H1 (cell line): ENCODE results near the gene RBM47. TPM values are rescaled to one million over a fixed set of nuclear protein-coding genes. Genes with fewer than 3 reads are reported as not detected.

Source experiments
- CTCF ChIA-PET: fragments of 300-600 bp; sonication (Branson Sonifier 250); formaldehyde crosslinking; loops from one replicate; lab custom pipeline; 2021; ENCODE audit not compliant: partially characterized antibody; lab: Charles Lee
- POLR2A ChIA-PET: fragments of 300-600 bp; sonication (Branson Sonifier 250); formaldehyde crosslinking; loops from one replicate; lab custom pipeline; 2021; ENCODE audit warnings: inconsistent platforms; ENCODE audit not compliant: partially characterized antibody; lab: Charles Lee
- DNase-seq, 2 experiments: peaks; one replicate each; pipeline versions ENCODE4 v3.0.0 to v3.0.0-alpha.2; 2010 to 2022; ENCODE audit warnings: low spot score in 2 of 2, low read depth in 1 of 2, mixed read lengths in 1 of 2
- FAIRE-seq: peaks from 2 replicates; lab custom pipeline; 2011; peaks lifted over from hg19 to GRCh38; lab: Jason Lieb, UNC
- H2AFZ ChIP-seq: 2 replicates; pipeline ENCODE4 v1.8.1; 2012; ENCODE audit warnings: low read length, inconsistent platforms
- H2AK5ac ChIP-seq: 2 replicates; pipeline ENCODE4 v1.6.1; 2013; ENCODE audit warnings: low read depth, low read length
- H2BK120ac ChIP-seq: replicated peaks from 2 replicates; pipeline ENCODE3; 2013; ENCODE audit warnings: low read depth, low read length, inconsistent platforms
- H2BK12ac ChIP-seq: 2 replicates; pipeline ENCODE4 v1.6.1; 2013; ENCODE audit warnings: low read depth, low read length
- H2BK15ac ChIP-seq: 2 replicates; pipeline ENCODE4 v1.6.1; 2013; ENCODE audit warnings: low read length
- H2BK20ac ChIP-seq: 2 replicates; pipeline ENCODE4 v1.6.1; 2013; ENCODE audit warnings: low read length
- H2BK5ac ChIP-seq: 2 replicates; pipeline ENCODE4 v1.6.1; 2013; ENCODE audit warnings: low read depth, low read length
- H3K14ac ChIP-seq: 2 replicates; pipeline ENCODE4 v1.6.1; 2013; ENCODE audit warnings: inconsistent platforms; ENCODE audit not compliant: insufficient read length
- H3K18ac ChIP-seq: 2 replicates; pipeline ENCODE4 v1.6.1; 2013; ENCODE audit warnings: low read length; ENCODE audit errors: extremely low read depth
- H3K23ac ChIP-seq: 2 replicates; pipeline ENCODE4 v1.6.1; 2013; ENCODE audit warnings: inconsistent platforms; ENCODE audit not compliant: insufficient read length
- H3K23me2 ChIP-seq: 2 replicates; pipeline ENCODE4 v1.6.1; 2013; ENCODE audit warnings: low read depth, low read length
- H3K27ac ChIP-seq: 2 replicates; pipeline ENCODE4 v1.6.1; 2011; ENCODE audit warnings: low read depth, low read length, inconsistent platforms
- H3K27me3 ChIP-seq, 4 experiments: replicated peaks in 1 of 4; 1 replicate in 1 of 4; 2 replicates in 3 of 4; pipeline versions ENCODE4 v1.6.1 to v1.8.1; 2011 to 2013; ENCODE audit warnings: low read length in 3 of 4, mild to moderate bottlenecking in 3 of 4, inconsistent platforms in 2 of 4, mixed read lengths in 2 of 4, moderate library complexity in 1 of 4; ENCODE audit not compliant: control insufficient read depth in 3 of 4, insufficient read depth in 3 of 4; ENCODE audit errors: extremely low read depth in 1 of 4
- H3K36me3 ChIP-seq, 4 experiments: 2 replicates each; pipeline versions ENCODE4 v1.6.1 to v1.8.1; 2011 to 2013; ENCODE audit warnings: mild to moderate bottlenecking in 4 of 4, low read length in 3 of 4, moderate library complexity in 2 of 4, control low read depth in 1 of 4, inconsistent platforms in 1 of 4; ENCODE audit not compliant: insufficient read depth in 4 of 4, control insufficient read depth in 2 of 4
- H3K4ac ChIP-seq: replicated peaks from 2 replicates; pipeline ENCODE3; 2013; ENCODE audit warnings: low read length, low read depth, mixed read lengths, inconsistent platforms; ENCODE audit not compliant: insufficient read length
- H3K4me1 ChIP-seq, 4 experiments: replicated peaks in 1 of 4; 1 replicate in 1 of 4; 2 replicates in 3 of 4; pipeline versions ENCODE4 v1.6.1 to v1.8.1; 2011 to 2013; ENCODE audit warnings: low read length in 3 of 4, inconsistent platforms in 2 of 4, mixed read lengths in 1 of 4; ENCODE audit not compliant: insufficient read depth in 4 of 4, control insufficient read depth in 3 of 4
- H3K4me2 ChIP-seq, 2 experiments: 2 replicates each; pipeline versions ENCODE4 v1.6.1 to v1.8.1; 2011 to 2013; ENCODE audit warnings: low read depth in 2 of 2, low read length in 2 of 2, control low read depth in 1 of 2, inconsistent platforms in 1 of 2, mild to moderate bottlenecking in 1 of 2; ENCODE audit not compliant: insufficient read depth in 1 of 2
- H3K4me3 ChIP-seq, 4 experiments: fragments of 200-600, 300-600 bp in 1 of 4; sonication (generic), shearing (Covaris generic), sonication (Bioruptor Twin) in 1 of 4; 2 replicates each; pipeline versions ENCODE4 v1.5.1 to v1.8.1; 2011 to 2016; ENCODE audit warnings: low read length in 4 of 4, low read depth in 3 of 4, control low read depth in 2 of 4, inconsistent platforms in 2 of 4, mild to moderate bottlenecking in 2 of 4, mixed read lengths in 1 of 4, moderate library complexity in 1 of 4; ENCODE audit not compliant: insufficient read depth in 2 of 4; ENCODE audit errors: extremely low read depth in 1 of 4
- H3K56ac ChIP-seq: replicated peaks from 2 replicates; pipeline ENCODE3; 2013; ENCODE audit warnings: low read depth, mild to moderate bottlenecking, mixed read lengths, low read length, inconsistent platforms; ENCODE audit not compliant: insufficient read length
- H3K79me1 ChIP-seq: 2 replicates; pipeline ENCODE4 v1.6.1; 2013; ENCODE audit warnings: low read depth, low read length, control low read depth
- H3K79me2 ChIP-seq, 2 experiments: 2 replicates each; pipeline versions ENCODE4 v1.6.1 to v1.8.1; 2012 to 2013; ENCODE audit warnings: low read length in 2 of 2, mild to moderate bottlenecking in 2 of 2, inconsistent platforms in 1 of 2; ENCODE audit not compliant: insufficient read depth in 2 of 2, control insufficient read depth in 1 of 2
- H3K9ac ChIP-seq, 4 experiments: replicated peaks in 1 of 4; 1 replicate in 1 of 4; 2 replicates in 3 of 4; pipeline versions ENCODE4 v1.6.1 to v1.8.1; 2011 to 2013; ENCODE audit warnings: low read depth in 3 of 4, low read length in 3 of 4, control low read depth in 2 of 4, mild to moderate bottlenecking in 2 of 4, moderate library complexity in 2 of 4, inconsistent platforms in 1 of 4; ENCODE audit errors: extremely low read depth in 1 of 4
- H3K9me3 ChIP-seq, 2 experiments: 2 replicates each; pipeline versions ENCODE4 v1.6.1 to v1.8.1; 2012 to 2013; ENCODE audit warnings: mild to moderate bottlenecking in 2 of 2, moderate library complexity in 2 of 2, control low read depth in 1 of 2, inconsistent platforms in 1 of 2, low read depth in 1 of 2, low read length in 1 of 2, mixed read lengths in 1 of 2; ENCODE audit not compliant: insufficient read depth in 2 of 2
- H4K20me1 ChIP-seq, 2 experiments: replicated peaks in 1 of 2; 2 replicates each; pipeline versions ENCODE3 to v1.8.1; 2011 to 2013; ENCODE audit warnings: inconsistent platforms in 2 of 2, low read length in 2 of 2, mild to moderate bottlenecking in 1 of 2; ENCODE audit not compliant: insufficient read depth in 2 of 2, control insufficient read depth in 1 of 2
- H4K5ac ChIP-seq: 2 replicates; pipeline ENCODE4 v1.6.1; 2013; ENCODE audit warnings: low read length, low read depth, mixed read lengths, inconsistent platforms; ENCODE audit not compliant: insufficient read length
- H4K8ac ChIP-seq: 2 replicates; pipeline ENCODE4 v1.8.0; 2013; ENCODE audit warnings: mild to moderate bottlenecking, moderate library complexity, low read length, inconsistent platforms; ENCODE audit not compliant: insufficient read depth; ENCODE audit errors: extremely low read depth
- H4K91ac ChIP-seq: replicated peaks from 2 replicates; pipeline ENCODE3; 2013; ENCODE audit warnings: low read length, mixed read lengths, inconsistent platforms; ENCODE audit not compliant: insufficient read length
- BACH1 ChIP-seq: IDR thresholded peaks from 2 replicates; pipeline ENCODE4 v1.6.1; 2012; ENCODE audit warnings: low read length, improper control_type of control experiment
- CEBPB ChIP-seq: IDR thresholded peaks from 2 replicates; pipeline ENCODE4 v1.6.1; 2012; ENCODE audit warnings: low read depth, low read length
- JUND ChIP-seq: IDR thresholded peaks from 2 replicates; pipeline ENCODE4 v1.6.1; 2011; ENCODE audit warnings: mild to moderate bottlenecking, improper control_type of control experiment, low read length
- MAFK ChIP-seq: IDR thresholded peaks from 2 replicates; pipeline ENCODE4 v1.6.1; 2012; ENCODE audit warnings: low read depth, mild to moderate bottlenecking, improper control_type of control experiment, low read length
- POLR2A ChIP-seq, 2 experiments: IDR thresholded peaks; 1 replicate in 1 of 2; 2 replicates in 1 of 2; pipeline ENCODE4 v1.6.1; 2011; ENCODE audit warnings: low read depth in 2 of 2, low read length in 2 of 2, mild to moderate bottlenecking in 2 of 2; ENCODE audit errors: control extremely low read depth in 1 of 2
- RBBP5 ChIP-seq: IDR thresholded peaks from 2 replicates; pipeline ENCODE4 v1.7.1; 2012; ENCODE audit warnings: low read depth, mild to moderate bottlenecking, inconsistent platforms, low read length, moderate library complexity, borderline replicate concordance
- TEAD4 ChIP-seq: IDR thresholded peaks from 2 replicates; pipeline ENCODE4 v1.6.1; 2012; ENCODE audit warnings: low read depth, low read length, inconsistent platforms, mixed read lengths
- USF2 ChIP-seq: IDR thresholded peaks from 2 replicates; pipeline ENCODE4 v1.6.1; 2011; ENCODE audit warnings: low read length, improper control_type of control experiment
- WGBS, 2 experiments: shearing (Covaris generic) in 1 of 2; methylation state at CpG; one replicate each; pipeline versions ENCODE4 v1.1.6 to v1.1.7; 2013 to 2015; ENCODE audit warnings: low lambda C conversion rate in 2 of 2, mixed read lengths in 2 of 2, inconsistent platforms in 1 of 2, low coverage in 1 of 2, missing lambda C conversion rate in 1 of 2; ENCODE audit not compliant: insufficient replicate concordance in 2 of 2, insufficient coverage in 1 of 2, insufficient read length in 1 of 2; ENCODE audit errors: extremely low coverage in 1 of 2, missing lambda C conversion rate in 1 of 2; 5-methylcytosine and 5-hydroxymethylcytosine counted together
- polyA plus RNA-seq, 7 experiments: library from polyadenylated mRNA; depleted of rRNA in 3 of 7; stranded (reverse) in 5 of 7; unstranded in 2 of 7; fragments of >200 nt in 5 of 7; fragments of 200-250 nt in 2 of 7; gene quantifications; 1 replicate in 5 of 7; 2 replicates in 1 of 7; 4 replicates in 1 of 7; pipeline versions ENCODE4 v1.2.1 to v1.2.3, GENCODE V29; 2011 to 2013; ENCODE audit warnings: missing spikeins in 2 of 7, mixed read lengths in 2 of 7
- total RNA-seq: library from RNA; stranded (reverse); fragmentation: NEBNext Ultra II Directional; extraction: Animal tissue kit (Norgen Biotek cat#: 25700); gene quantifications from 2 replicates; pipeline ENCODE4 v1.2.1, GENCODE V29; 2021

Gene RBM47
- total and polyA plus RNA-seq, 2 of the 8 experiments (the other 6 are each of a cell fraction or from before 2014, with no cell fraction given), result 42.8 to 78.9 TPM

GRCh38 chr4:40672528-40673522 lies 43.2 kb upstream of the RBM47 start:
- H2AFZ ChIP-seq, result peak overlapping the region; percentile 98
- peak overlapping the region; percentile 31 for H3K4me2 ChIP-seq
- no peaks in the 10 kb centered on the region for H3K36me3 ChIP-seq
- H3K14ac ChIP-seq, result no peak overlapping the region
- H2BK20ac ChIP-seq, result 0 out of 2 replicates have a peak overlapping the region, but pooled peaks have one; percentile 10
- H4K20me1 ChIP-seq, result no peaks in the 10 kb centered on the region
- peak overlapping the region in 3 of 4 experiments; percentile 21 to 36 (median 31); a peak in 2 of 7 replicates for H3K9ac ChIP-seq
- H2BK15ac ChIP-seq, result no peak overlapping the region
- peaks cover 8 to 14% (median 10%) of the 10 kb centered on the region in 4 experiments for H3K4me1 ChIP-seq
- DNase-seq (peak in 1 of 2 experiments; percentile 17), FAIRE-seq (peak; percentile 57)
- no peak overlapping the region for H3K4ac ChIP-seq
- peak overlapping the region; percentile 45 for H4K91ac ChIP-seq
- peak overlapping the region in 1 of 4 experiments; percentile 3; a peak in 1 of 8 replicates for H3K4me3 ChIP-seq
- no peaks in the 10 kb centered on the region for H3K27me3 ChIP-seq
- H3K27ac ChIP-seq, result peak overlapping the region; percentile 65
- TF ChIP-seq RBBP5, result 0 out of 2 replicates have a peak, but pooled peaks have one; percentile 29
- TF ChIP-seq POLR2A (IDR thresholded peaks at IDR 0.05; ENCODE audit: control extremely low read depth in 1 of 2, low read depth in 2 of 2, low read length in 2 of 2), result peak in 1 of 2 experiments; percentile 29; a peak in 1 of 3 replicates
- TF ChIP-seq CEBPB, result no peak
- TF ChIP-seq USF2, result 0 out of 2 replicates have a peak, but pooled peaks have one; percentile 16
- peak; percentile 22; the same call in 1 of the 2 replicates for TF ChIP-seq JUND
- TF ChIP-seq TEAD4, result no peak
- peak; percentile 97 for TF ChIP-seq BACH1
- peak; percentile 92 for TF ChIP-seq MAFK
- H3K23ac ChIP-seq, result no peak overlapping the region
- no peak overlapping the region; the same call in 1 of the 2 replicates for H4K8ac ChIP-seq
- H2BK5ac ChIP-seq, result peak overlapping the region; percentile 67; the same call in 1 of the 2 replicates
- no peaks in the 10 kb centered on the region for H3K79me1 ChIP-seq
- POLR2A ChIA-PET, result interaction anchor here (0.5 to 1.8 kb wide), 12 partner anchors 9 to 338 kb away, joined by 3 to 9 read pairs (median 4); partner anchors contain the start of genes CHRNA9 and RBM47
- no peak overlapping the region; the same call in 1 of the 2 replicates for H2AK5ac ChIP-seq
- H2BK120ac ChIP-seq, result no peak overlapping the region
- peak overlapping the region; percentile 92 for H2BK12ac ChIP-seq
- CTCF ChIA-PET, result interaction anchor here (0.6 to 1.4 kb wide), 6 partner anchors 10 to 240 kb away, joined by 3 to 6 read pairs (median 4); no protein-coding TSS in a partner anchor
- H3K18ac ChIP-seq, result peak overlapping the region; percentile 71; the same call in 1 of the 2 replicates
- H3K23me2 ChIP-seq, result no peaks in the 10 kb centered on the region
- no peaks in the 10 kb centered on the region for H3K79me2 ChIP-seq
- WGBS, 2 experiments, result 64% methylated on average over 15 of the region's 15 CpGs; no CpG with 5 or more reads in 1 of the 2 experiments
- H4K5ac ChIP-seq, result peak overlapping the region; percentile 37
- no peak overlapping the region for H3K56ac ChIP-seq
- no peaks in the 10 kb centered on the region for H3K9me3 ChIP-seq
